Measurements from ENCODE around the gene SH3D21.

The SH3D21 gene

GRCh38 chr1:36279110-36279788 is 26.9 kb upstream of the SH3D21 start:
- ATAC-seq (ENCODE audit: low read depth) (no peak), DNase-seq (ENCODE audit: low spot score) (no peak)
- no peaks in the 10 kb centered on the region for H3K9me3 ChIP-seq (ENCODE audit: severe bottlenecking)
- no peaks in the 10 kb centered on the region for H3K4me1 ChIP-seq (ENCODE audit: insufficient read depth, poor library complexity, severe bottlenecking)
- H3K4me3 ChIP-seq (ENCODE audit: severe bottlenecking): no peak overlapping the region
- peaks cover 46% of the 10 kb centered on the region for H3K36me3 ChIP-seq (ENCODE audit: low read depth)
- no peak for TF ChIP-seq CTCF (IDR thresholded peaks at IDR 0.05; ENCODE audit: poor library complexity, severe bottlenecking)
- H3K27ac ChIP-seq (ENCODE audit: poor library complexity, severe bottlenecking): no peak overlapping the region
- H3K27me3 ChIP-seq (ENCODE audit: insufficient read depth, poor library complexity, severe bottlenecking): no peaks in the 10 kb centered on the region

- no peak for DNase-seq (ENCODE audit: low spot score)
- ATAC-seq (ENCODE audit: low read depth): no peak
- H3K4me3 ChIP-seq (ENCODE audit: severe bottlenecking): no peak overlapping the region
- H3K36me3 ChIP-seq (ENCODE audit: low read depth): peaks cover 46% of the 10 kb centered on the region
- H3K9me3 ChIP-seq (ENCODE audit: severe bottlenecking): no peaks in the 10 kb centered on the region
- H3K27ac ChIP-seq (ENCODE audit: poor library complexity, severe bottlenecking): no peak overlapping the region
- no peaks in the 10 kb centered on the region for H3K4me1 ChIP-seq (ENCODE audit: insufficient read depth, poor library complexity, severe bottlenecking)
- no peak for TF ChIP-seq CTCF (IDR thresholded peaks at IDR 0.05; ENCODE audit: poor library complexity, severe bottlenecking)
- H3K27me3 ChIP-seq (ENCODE audit: insufficient read depth, poor library complexity, severe bottlenecking): no peaks in the 10 kb centered on the region
Observed at GRCh38 chr1:36279789-36280296, 26.3 kb upstream of the SH3D21 start.

- Histone ChIP-seq H3K36me3 (ENCODE audit: low read depth) (peaks cover 85% of the 10 kb centered on the region), H3K9me3 (ENCODE audit: severe bottlenecking) (no peaks in the 10 kb centered on the region), H3K4me1 (ENCODE audit: insufficient read depth, poor library complexity, severe bottlenecking) (no peaks in the 10 kb centered on the region), H3K27ac (ENCODE audit: poor library complexity, severe bottlenecking) (peak overlapping the region; percentile 9), H3K27me3 (ENCODE audit: insufficient read depth, poor library complexity, severe bottlenecking) (no peaks in the 10 kb centered on the region), H3K4me3 (ENCODE audit: severe bottlenecking) (no peak overlapping the region)
- no peak for TF ChIP-seq CTCF (IDR thresholded peaks at IDR 0.05; ENCODE audit: poor library complexity, severe bottlenecking)
- ATAC-seq (ENCODE audit: low read depth) (no peak), DNase-seq (ENCODE audit: low spot score) (no peak)
Observed at GRCh38 chr1:36284061-36284460, 22.1 kb upstream of the SH3D21 start.

GRCh38 chr1:36284517-36284916 is 21.7 kb upstream of the SH3D21 start:
- peaks cover 86% of the 10 kb centered on the region for H3K36me3 ChIP-seq (ENCODE audit: low read depth)

More at GRCh38 chr1:36284517-36284916, 21.7 kb upstream of the SH3D21 start:
- Histone ChIP-seq H3K4me3 (ENCODE audit: severe bottlenecking) (no peak overlapping the region), H3K27me3 (ENCODE audit: insufficient read depth, poor library complexity, severe bottlenecking) (no peaks in the 10 kb centered on the region), H3K9me3 (ENCODE audit: severe bottlenecking) (no peaks in the 10 kb centered on the region), H3K27ac (ENCODE audit: poor library complexity, severe bottlenecking) (peak overlapping the region; percentile 9), H3K4me1 (ENCODE audit: insufficient read depth, poor library complexity, severe bottlenecking) (no peaks in the 10 kb centered on the region)
- ATAC-seq (ENCODE audit: low read depth): 0 out of 3 replicates have a peak, but pooled peaks have one; percentile 23
- no peak for DNase-seq (ENCODE audit: low spot score)
- TF ChIP-seq CTCF (IDR thresholded peaks at IDR 0.05; ENCODE audit: poor library complexity, severe bottlenecking): no peak

Data from RWPE2 (cell line).